ENCODE measurements around the gene RAB27B.
"Not testable (repeated sequence)": the region's sequence is repeated elsewhere in the genome, so short reads cannot be mapped to it uniquely, and the experiment has no call there.

RAB27B gene, protein sequence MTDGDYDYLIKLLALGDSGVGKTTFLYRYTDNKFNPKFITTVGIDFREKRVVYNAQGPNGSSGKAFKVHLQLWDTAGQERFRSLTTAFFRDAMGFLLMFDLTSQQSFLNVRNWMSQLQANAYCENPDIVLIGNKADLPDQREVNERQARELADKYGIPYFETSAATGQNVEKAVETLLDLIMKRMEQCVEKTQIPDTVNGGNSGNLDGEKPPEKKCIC

DNA sequence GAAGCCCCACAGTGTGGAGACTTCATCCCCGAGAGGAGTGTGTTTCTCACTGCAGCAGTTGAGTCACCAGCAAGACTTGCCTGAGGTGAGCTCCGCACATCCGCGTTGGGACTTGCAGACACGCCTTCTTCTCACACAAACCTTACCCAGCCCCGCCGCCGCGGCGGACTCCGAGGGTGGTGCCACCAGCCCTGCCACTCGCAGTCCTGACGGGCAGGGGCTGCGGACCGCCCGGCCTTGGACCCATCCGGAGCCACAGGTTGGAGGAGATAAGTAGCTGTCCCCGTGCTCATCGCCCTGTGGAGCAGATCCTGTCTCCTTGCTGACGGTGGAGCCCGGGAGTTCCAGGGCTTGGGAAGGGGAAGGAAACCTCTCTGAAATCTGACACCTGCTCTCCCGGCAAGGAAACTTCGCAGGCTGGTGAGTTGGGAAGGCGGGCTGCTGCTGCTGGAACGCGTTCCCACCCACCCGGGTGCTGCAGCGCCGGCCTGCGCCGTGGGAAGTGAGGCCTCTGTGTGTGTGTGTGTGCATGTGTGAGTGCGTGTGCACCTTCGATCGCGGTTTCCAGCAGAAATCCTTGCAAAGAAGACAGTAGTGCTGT is at the start of gene RAB27B:
RAB27B (plus strand) TSS at position 197 of the 601 bp plus-strand sequence. CDS start 49,109 bp downstream, outside the sequence.
- DNase-seq: peak; percentile 70

DNA sequence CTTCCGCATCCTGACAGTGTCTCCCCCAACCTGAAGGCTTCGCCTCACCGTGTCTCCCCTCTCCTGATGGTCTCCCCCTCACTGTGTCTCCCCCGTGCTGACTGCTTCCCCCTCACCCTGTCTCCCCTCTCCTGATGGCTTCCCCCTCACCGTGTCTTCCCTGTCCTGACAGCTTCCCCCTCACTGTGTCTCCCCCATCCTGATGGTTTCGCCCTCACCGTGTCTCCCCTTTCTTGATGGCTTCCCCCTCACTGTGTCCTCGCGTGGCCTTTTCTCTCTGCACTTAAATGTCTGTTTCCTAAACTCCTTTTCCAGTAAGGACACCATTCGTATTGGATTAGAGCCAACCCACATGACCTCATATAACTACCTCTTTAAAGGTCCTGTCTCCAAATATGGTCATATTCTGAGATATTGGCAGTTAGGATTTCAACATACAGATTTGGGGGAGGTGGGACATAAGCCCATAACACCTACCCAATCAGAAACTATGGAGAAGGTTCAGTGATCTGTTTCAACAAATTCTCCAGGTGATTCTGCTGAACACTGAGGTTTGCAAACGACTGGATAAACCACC is 47.9 kb upstream of the RAB27B start:
- DNase-seq: no peak

GRCh38 chr18:54780970-54781369 is 47.3 kb upstream of the RAB27B start:
- no peak for DNase-seq

- no peak for DNase-seq
These were observed 45.1 kb upstream of the RAB27B start for GRCh38 chr18:54783139-54783538.

- no peak for DNase-seq
These were observed 42.1 kb upstream of the RAB27B start for GRCh38 chr18:54786206-54786605.

- DNase-seq: no peak
These were observed 41.2 kb upstream of the RAB27B start for GRCh38 chr18:54787121-54787520.

DNA sequence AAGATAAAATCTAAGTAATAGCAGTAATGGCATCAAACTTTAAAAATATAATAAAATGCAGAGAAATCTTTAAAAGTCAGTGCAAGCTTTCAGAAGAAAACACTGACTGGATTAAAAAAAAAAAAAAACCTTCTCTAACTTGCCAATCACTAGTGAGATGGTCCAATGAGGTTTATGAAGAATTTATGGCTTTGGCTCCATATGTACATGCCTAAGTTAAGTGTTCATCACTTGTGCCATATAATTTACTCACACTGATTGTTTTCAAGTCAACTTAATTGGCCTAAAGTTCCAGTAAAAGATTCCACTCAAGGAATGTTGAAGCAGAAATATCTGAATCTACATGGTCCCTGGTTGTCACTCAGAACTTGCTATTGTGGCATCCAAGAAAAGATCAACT is 40.7 kb upstream of the RAB27B start:
- DNase-seq: no peak

DNA sequence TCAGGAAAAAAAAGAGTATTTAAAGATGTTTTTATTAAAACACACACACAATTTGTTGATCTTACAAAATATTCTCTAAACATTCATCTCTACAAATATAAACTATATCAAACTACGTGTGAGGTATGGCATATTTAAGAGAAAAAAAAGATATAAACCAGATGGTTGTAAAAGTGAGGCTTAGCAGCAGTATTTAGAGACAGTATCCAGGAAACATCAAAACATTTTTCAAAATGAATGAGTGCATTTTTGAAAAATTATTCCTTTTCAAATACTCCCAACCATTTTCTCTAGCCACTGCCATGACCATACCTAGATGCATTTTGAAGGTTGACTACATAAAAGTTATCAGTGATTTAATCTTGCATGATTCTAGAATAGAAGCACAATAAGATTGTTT is 38.2 kb upstream of the RAB27B start:
- no peak for DNase-seq

DNA sequence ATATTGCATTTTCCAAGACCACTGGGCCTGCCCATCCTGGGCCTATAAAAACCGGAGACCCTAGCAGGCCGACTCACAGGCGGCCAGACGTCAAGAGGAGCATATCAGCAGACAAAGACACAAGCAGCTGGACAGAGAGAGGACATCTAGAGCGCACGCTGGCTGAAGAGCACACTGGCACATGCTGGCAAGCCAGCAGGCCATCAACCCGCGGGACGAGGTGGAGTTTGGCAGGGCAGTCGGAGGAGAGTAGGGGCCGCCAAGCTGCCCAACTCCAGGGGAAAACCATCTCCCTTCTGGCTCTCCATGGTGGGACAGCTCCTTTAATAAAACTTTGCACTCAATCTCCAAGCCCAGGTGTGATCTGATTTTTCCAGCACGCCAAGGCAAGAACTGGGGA is 36.6 kb upstream of the RAB27B start:
- DNase-seq: no peak

- DNase-seq: no peak
These were observed 36.2 kb upstream of the RAB27B start for GRCh38 chr18:54792079-54792478.

- no peak for DNase-seq
These were observed 33.5 kb upstream of the RAB27B start for GRCh38 chr18:54794823-54795222.

GRCh38 chr18:54798186-54798585 is 30.1 kb upstream of the RAB27B start:
- no peak for DNase-seq

GRCh38 chr18:54801374-54801773 is 26.9 kb upstream of the RAB27B start:
- no peak for DNase-seq

GRCh38 chr18:54802178-54802577 is 26.1 kb upstream of the RAB27B start:
- no peak for DNase-seq

DNA sequence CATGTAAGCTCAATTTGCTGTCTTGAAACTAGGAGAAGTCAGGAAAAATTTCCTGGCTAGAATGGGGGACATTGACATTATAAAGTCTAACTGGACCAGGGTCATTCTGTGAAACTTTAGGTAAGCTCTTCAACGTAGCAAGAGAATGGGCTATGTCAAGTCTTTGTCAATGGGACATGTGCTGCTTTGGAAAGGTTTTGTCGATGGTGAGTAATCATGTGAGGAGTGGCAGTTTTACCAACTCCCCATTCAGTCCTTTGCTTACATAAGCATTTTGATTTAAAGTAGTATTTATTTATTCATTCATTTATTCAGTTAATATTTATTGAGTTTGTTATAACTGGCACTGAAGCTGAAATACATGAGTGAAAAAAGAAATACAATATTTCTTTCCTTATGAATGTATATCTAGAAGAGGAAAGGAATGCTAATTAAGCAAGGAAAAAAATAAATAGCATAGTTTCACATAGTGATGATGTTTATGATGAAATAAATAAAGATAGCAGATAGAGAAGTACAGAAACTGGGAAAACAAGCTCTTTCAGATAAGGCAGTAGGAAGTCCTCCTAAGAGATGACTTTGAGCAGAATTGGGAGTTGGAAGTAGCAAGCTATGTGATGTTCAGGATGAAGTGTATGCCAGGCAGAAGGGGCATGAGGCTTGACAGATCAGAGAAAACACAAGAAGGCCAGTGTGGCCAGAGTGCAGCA is 25.4 kb upstream of the RAB27B start:
- DNase-seq: no peak

- no peak for DNase-seq
These were observed 22.5 kb upstream of the RAB27B start for GRCh38 chr18:54805571-54806334.

DNA sequence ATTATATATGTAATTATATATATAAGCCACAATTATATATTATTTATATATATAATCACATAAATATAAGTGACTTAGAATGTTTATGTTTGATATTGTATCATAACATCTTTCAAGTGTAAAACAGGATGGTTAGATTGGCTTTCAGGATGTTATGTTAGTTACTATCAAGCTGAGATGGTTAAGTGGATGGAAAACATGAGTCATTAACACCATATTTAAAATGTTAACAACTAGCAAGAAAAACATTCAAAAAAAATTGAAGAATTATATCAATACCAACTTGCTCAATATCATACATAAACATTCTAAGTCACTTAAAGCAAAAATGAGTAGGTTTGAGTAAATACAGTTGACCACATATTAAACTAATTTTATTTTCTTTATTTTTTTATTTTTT is 21.8 kb upstream of the RAB27B start:
- no peak for DNase-seq

DNA sequence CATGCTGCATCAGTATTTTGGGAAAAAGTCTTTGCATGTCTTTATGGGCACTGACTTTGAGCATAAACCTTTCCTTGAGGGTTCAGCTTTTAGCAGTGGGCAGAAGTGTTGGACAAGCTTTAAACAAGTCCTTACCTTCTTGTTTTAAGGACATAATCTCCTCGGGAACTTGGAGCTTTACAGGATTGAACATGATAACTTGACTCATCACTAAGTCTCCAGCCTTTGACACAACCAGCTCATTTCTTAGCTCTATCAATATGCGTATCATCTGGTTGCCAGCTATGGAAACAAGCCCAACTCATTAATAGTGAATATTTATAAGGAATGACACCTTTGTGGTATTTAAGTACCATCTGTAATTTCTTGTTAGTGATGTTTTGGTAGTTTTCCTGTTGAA is 21.0 kb upstream of the RAB27B start:
- DNase-seq: no peak

DNA sequence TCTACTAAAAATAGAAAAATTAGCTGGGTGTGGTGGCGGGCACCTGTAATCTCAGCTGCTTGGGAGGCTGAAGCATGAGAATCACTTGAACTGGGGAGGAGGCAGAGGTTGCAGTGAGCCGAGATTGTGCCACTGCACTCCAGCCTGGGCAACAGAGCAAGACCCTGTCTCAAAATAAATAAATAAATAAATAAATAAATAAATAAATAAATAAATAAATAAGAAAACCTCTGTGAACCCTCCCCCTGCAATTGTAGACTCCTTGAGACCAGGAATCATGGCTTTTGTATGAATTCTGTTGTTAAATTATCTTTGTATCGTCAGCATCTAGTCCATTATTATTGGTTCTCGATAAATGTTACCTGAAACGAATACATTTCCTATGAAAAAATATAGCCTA is 17.6 kb upstream of the RAB27B start:
- not testable (repeated sequence) for DNase-seq

DNA sequence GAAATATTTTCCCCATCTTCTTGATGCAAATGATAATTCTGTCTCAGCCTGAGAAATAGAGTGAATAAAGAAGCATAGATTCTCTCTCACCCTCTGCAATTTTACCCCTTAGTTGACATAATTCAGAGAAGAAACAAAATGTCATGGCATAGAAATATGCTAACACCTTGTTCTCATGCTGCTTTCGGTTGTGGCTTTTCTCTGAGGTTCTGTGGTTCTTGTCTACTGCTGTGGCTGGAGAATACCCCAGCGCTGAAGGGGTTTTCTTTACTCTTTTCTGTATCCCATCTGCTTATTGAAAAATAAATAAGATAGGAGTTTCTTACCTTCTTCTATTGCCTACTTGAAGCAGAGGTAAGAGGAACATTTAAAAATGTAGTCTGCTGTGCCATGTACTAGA is 15.4 kb upstream of the RAB27B start:
- DNase-seq: no peak

GRCh38 chr18:54813305-54813704 is 15.0 kb upstream of the RAB27B start:
- no peak for DNase-seq

- no peak for DNase-seq
These were observed 14.2 kb upstream of the RAB27B start for GRCh38 chr18:54813977-54814565.

- DNase-seq: no peak
These were observed 13.2 kb upstream of the RAB27B start for GRCh38 chr18:54815086-54815485.

All from stimulated activated naive CD4-positive, alpha-beta T cell treated with Interleukin-2 at 50 U/mL for 16 hours (primary cell).